VCaP (cell line): ENCODE results near the gene PKP2.
A peak's percentile ranks its signal among the peaks of the same experiment; 100 is the strongest.
"Not testable (repeated sequence)": the region's sequence is repeated elsewhere in the genome, so short reads cannot be mapped to it uniquely, and the experiment has no call there.

Source experiments
- H3K27ac ChIP-seq: fragments of 450-650 bp; 2 replicates; pipeline ENCODE4 v1.5.1; 2017
- TF ChIP-seq, protein P1 (sequence below): fragments of 450-650 bp; conservative IDR thresholded peaks from 2 replicates; pipeline ENCODE4 v1.5.1; 2017; ENCODE audit warnings: mild to moderate bottlenecking, moderate library complexity

The PKP2 gene

DNA sequence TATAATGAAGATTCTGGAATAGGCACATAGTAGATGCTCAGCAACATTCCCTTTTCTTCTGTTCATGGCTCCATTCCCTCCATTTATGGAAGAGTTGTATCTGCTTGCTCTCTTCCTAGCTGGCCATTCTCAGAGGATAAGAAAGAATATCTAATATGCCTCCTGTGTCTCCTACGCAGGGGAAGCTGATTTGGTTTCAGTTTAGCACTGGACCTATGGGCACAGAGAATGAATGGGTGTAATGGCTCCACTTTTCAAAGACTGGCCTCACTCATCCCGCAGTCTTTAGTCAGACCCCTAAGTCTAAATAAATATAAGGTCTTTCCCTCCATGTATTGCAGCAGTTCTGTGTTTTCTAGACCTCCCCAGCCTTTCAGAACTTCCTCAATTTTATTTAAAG lies 2.0 kb downstream of the PKP2 start:
- no peak overlapping the region for H3K27ac ChIP-seq
- TF ChIP-seq, protein P1, sequence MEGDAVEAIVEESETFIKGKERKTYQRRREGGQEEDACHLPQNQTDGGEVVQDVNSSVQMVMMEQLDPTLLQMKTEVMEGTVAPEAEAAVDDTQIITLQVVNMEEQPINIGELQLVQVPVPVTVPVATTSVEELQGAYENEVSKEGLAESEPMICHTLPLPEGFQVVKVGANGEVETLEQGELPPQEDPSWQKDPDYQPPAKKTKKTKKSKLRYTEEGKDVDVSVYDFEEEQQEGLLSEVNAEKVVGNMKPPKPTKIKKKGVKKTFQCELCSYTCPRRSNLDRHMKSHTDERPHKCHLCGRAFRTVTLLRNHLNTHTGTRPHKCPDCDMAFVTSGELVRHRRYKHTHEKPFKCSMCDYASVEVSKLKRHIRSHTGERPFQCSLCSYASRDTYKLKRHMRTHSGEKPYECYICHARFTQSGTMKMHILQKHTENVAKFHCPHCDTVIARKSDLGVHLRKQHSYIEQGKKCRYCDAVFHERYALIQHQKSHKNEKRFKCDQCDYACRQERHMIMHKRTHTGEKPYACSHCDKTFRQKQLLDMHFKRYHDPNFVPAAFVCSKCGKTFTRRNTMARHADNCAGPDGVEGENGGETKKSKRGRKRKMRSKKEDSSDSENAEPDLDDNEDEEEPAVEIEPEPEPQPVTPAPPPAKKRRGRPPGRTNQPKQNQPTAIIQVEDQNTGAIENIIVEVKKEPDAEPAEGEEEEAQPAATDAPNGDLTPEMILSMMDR: no peak

DNA sequence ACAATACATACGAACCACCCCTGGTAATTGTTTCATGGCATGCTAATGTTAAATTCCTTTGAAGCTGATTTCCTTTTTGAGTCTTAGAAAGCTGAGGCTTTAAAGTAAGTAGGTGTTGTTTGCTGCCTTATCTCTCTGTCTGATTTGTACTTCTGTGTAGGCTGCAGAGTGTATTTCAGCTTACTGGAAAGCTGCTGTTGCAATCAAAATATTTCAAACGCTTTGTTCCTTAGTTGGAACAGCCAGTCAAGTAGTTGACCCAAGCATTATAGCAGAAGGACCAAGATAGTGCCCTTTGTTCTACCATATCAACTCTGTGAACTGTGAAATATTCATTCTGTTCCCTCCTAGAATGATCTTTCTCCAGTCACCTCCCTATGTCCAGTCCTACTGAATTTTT lies 3.1 kb downstream of the PKP2 start:
- TF ChIP-seq, protein P1: no peak
- H3K27ac ChIP-seq: peak overlapping the region; percentile 63

DNA sequence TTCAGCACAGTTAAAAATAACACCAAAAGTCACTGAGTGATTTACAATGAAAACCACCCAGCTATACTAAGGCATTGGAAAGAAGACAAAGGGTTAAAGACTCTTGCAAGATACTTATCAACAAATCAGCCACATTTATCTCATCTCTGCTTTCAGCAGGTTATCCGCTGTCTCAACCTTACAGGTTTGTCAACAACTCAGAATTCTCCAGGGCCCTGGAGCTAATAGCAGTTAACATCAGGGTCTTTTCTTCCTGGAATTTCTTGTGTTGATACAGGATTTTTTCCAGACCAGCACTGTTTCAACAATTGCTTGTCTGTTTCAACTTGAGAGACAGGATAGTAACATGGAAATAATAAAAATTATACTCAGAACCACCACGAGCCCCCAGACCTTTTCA lies 3.5 kb downstream of the PKP2 start:
- H3K27ac ChIP-seq: peak overlapping the region; percentile 63
- TF ChIP-seq, protein P1: no peak

DNA sequence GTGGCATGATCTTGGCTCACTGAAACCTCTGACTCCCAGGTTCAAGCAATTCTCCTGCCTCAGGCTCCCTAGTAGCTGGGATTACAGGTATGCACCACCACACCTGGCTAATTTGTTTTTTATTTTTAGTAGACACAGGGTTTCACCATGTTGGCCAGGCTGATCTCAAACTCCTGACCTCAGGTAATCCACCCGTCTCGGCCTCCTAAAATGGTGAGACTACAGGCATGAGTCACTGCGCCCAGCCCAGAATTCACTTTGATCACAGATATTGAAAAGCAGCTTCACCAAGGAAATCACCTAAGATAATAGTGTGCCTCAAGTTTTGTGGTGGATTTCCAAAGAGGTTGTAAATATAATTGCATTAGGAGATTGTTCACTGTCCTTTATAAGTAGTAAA lies 4.2 kb downstream of the PKP2 start:
- H3K27ac ChIP-seq: not testable (repeated sequence)

DNA sequence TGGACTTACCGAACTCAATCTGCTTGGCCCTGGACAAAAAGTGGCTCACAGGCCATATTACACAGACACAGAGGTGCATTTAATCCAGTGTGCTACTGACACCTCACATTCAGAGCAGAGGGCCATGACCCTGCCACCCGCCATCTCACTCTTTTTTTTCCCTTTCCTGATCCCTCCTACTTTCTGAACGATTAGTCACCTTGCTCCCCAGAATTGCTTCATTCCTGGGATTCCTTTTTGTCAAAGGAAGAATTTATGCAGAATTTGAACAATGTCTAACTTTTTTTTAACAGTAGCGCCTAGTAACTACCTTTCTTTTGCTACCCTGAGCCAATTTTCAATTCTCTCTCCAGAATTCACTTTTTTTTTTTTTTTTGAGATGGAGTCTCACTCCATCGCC lies 4.6 kb downstream of the PKP2 start:
- no peak overlapping the region for H3K27ac ChIP-seq
- TF ChIP-seq, protein P1: no peak

DNA sequence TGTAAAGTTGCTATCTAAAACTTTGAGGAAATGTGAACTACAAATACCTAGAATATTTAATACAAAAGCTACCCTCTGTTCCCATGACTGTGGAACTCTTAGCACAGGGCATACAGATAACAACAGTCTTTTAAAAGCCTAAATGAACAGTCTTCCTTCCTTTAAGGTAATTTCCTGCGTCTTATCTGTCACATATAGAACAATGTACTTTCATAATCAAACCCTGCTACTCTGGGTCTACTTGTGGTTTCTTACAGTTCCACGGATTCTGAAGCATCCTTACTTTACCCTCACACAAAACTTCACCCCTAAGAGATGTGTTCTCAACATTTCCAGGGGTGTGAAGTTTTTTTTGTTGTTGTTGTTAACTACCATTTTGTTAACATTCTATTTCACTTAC lies 5.1 kb downstream of the PKP2 start:
- no peak overlapping the region for H3K27ac ChIP-seq
- TF ChIP-seq, protein P1: no peak

DNA sequence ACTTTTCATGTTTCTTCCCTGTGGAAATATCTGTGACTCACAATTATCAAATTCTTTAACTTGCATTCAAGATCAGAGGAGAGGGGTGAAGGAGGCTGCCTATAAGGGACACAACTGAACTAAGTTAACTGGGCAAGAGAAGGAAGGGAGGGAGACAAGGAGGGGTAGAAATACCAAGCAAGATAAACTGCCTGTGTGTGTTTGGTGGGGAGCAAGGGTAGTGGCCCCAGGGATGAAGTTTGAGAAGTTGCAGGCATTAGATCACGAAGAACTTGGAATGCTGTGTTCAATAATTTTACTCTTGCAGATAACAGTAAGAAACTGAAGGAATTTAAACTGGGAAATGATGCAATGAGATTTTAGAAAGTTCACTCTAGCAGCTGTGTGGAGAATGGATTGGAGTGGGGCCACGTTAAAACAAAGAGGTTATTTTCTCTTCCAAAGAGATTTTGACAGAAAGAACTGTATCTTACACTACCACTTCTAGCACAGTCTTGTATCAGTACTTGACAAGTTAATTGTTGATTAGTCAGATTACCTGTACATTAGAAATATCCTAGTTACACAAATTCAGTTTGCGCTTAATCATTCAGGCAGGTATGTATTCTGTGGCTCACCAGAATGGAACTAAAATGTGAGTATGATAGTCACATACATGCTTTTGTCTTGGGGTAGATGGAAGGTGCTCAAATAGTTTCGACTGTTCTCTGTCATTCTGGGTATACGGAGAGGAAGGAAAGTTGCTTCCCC lies 7.4 kb downstream of the PKP2 start:
- H3K27ac ChIP-seq: no peak overlapping the region
- TF ChIP-seq, protein P1: no peak

DNA sequence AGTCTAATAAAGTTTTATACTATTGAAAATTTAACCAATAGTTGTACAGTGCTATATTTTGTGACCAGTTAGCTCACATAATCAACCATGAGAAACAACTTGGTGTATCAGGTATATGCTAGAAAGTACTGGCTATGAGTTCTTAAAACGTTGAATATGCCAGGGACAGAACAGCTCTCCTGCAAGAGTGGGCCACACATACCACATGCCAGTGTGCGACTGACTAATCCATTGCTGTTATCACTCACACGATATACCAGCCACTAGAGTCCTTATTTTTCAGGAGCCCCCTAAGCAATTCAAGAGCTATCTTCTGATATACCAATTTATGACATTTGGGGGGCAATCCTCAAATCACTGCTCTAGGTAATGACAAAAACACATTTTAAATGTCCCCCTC lies 9.5 kb downstream of the PKP2 start:
- no peak overlapping the region for H3K27ac ChIP-seq
- TF ChIP-seq, protein P1: no peak
